HG02571 (cell line): ENCODE results near the gene STK24.

ENCODE experiments used
- ATAC-seq: cut with Tn5 transposase; IDR thresholded peaks from one replicate; pipeline ENCODE4 v1.9.1; 2021; ENCODE audit warnings: mild to moderate bottlenecking, moderate library complexity; ENCODE audit not compliant: unreplicated experiment

STK24 gene

GRCh38 chr13:98396071-98396710 is 180.7 kb downstream of the STK24 start:
- ATAC-seq, result no peak
